ENCODE results near the gene SLC2A9. TPM values are rescaled to one million over a fixed set of nuclear protein-coding genes. Genes with fewer than 3 reads are reported as not detected.

The SLC2A9 gene
- total RNA-seq, 1 experiment from 2014 or later, result 3.5 TPM

- no TSS peak for BruUV-seq (replicated peaks)
- Histone ChIP-seq H3K9me3 (ENCODE audit: control insufficient read depth, insufficient read depth, low read depth, low read length) (no peaks in the 10 kb centered on the region), H3K27me3 (ENCODE audit: control insufficient read depth, insufficient read depth, low read length) (no peaks in the 10 kb centered on the region), H3K4me3 (ENCODE audit: low read depth in 2 of 2, low read length in 2 of 2) (no peak overlapping the region), H3K36me3 (ENCODE audit: control insufficient read depth, insufficient read depth, low read length) (no peaks in the 10 kb centered on the region), H3K27ac (ENCODE audit: low read length) (no peak overlapping the region), H3K4me1 (ENCODE audit: control insufficient read depth, insufficient read depth, low read length) (no peaks in the 10 kb centered on the region; the same call in 1 of the 2 replicates)
- POLR2A ChIA-PET, result no interaction called here
- intact Hi-C loops (cut with micrococcal nuclease; ENCODE audit: unreplicated experiment) (no loop called here), in situ Hi-C loops (cut with HindIII; ENCODE audit: low pct_unique_long_range_greater_than_20kb, low sequenced_read_pairs) (no loop called here)
- no peak for TF ChIP-seq CTCF (IDR thresholded peaks at IDR 0.05)
- no peak for TF ChIP-seq REST (IDR thresholded peaks at IDR 0.05; ENCODE audit: insufficient read depth in 1 of 2, low read depth in 2 of 2, low read length in 1 of 2)
- no peak for TF ChIP-seq TCF7L2 (IDR thresholded peaks at IDR 0.05; ENCODE audit: low read depth, low read length)
- no peak for TF ChIP-seq POLR2AphosphoS5 (IDR thresholded peaks at IDR 0.05; ENCODE audit: low read depth, low read length)
- TF ChIP-seq SIN3A (IDR thresholded peaks at IDR 0.05; ENCODE audit: borderline replicate concordance, insufficient read depth, low read depth, low read length), result no peak
- no peak for ATAC-seq
- CTCF ChIA-PET, result no interaction called here
- no peak for DNase-seq (ENCODE audit: low read depth, low spot score)
These were observed 12.8 kb upstream of the SLC2A9 start for GRCh38 chr4:10034136-10034535.

- in situ Hi-C loops (cut with HindIII; ENCODE audit: low pct_unique_long_range_greater_than_20kb, low sequenced_read_pairs), result no loop called here
- ATAC-seq, result no peak
These were observed 12.0 kb upstream of the SLC2A9 start for GRCh38 chr4:10033191-10033881.

More at GRCh38 chr4:10033191-10033881, 12.0 kb upstream of the SLC2A9 start:
- BruUV-seq (replicated peaks), result no TSS peak
- H3K36me3 ChIP-seq (ENCODE audit: control insufficient read depth, insufficient read depth, low read length), result no peaks in the 10 kb centered on the region
- no peaks in the 10 kb centered on the region for H3K9me3 ChIP-seq (ENCODE audit: control insufficient read depth, insufficient read depth, low read depth, low read length)
- DNase-seq (ENCODE audit: low read depth, low spot score), result no peak
- no peak overlapping the region for H3K27ac ChIP-seq (ENCODE audit: low read length)
- no peak for TF ChIP-seq REST (IDR thresholded peaks at IDR 0.05; ENCODE audit: insufficient read depth in 1 of 2, low read depth in 2 of 2, low read length in 1 of 2)
- ChIA-PET CTCF (no interaction called here), POLR2A (no interaction called here)
- no peaks in the 10 kb centered on the region; the same call in 1 of the 2 replicates for H3K4me1 ChIP-seq (ENCODE audit: control insufficient read depth, insufficient read depth, low read length)
- no peaks in the 10 kb centered on the region for H3K27me3 ChIP-seq (ENCODE audit: control insufficient read depth, insufficient read depth, low read length)
- intact Hi-C loops (cut with micrococcal nuclease; ENCODE audit: unreplicated experiment), result no loop called here
- no peak overlapping the region for H3K4me3 ChIP-seq (ENCODE audit: low read depth in 2 of 2, low read length in 2 of 2)

All from Panc1 (cell line).